GM21717 (cell line): ENCODE measurements around the gene NOTCH3.

ENCODE experiments used
- ATAC-seq: cut with Tn5 transposase; IDR thresholded peaks from one replicate; pipeline ENCODE4 v1.9.1; 2021; ENCODE audit warnings: mild to moderate bottlenecking, moderate library complexity; ENCODE audit not compliant: unreplicated experiment

Gene NOTCH3

GRCh38 chr19:15169541-15170285 is 31.1 kb downstream of the NOTCH3 start:
- no peak for ATAC-seq

- ATAC-seq = no peak
These were observed 34.1 kb downstream of the NOTCH3 start for GRCh38 chr19:15166700-15167099.

GRCh38 chr19:15161028-15161984 is 39.5 kb downstream of the NOTCH3 start:
- no peak for ATAC-seq

GRCh38 chr19:15159251-15159650 is 41.5 kb downstream of the NOTCH3 start:
- ATAC-seq = no peak

GRCh38 chr19:15156391-15156790 is 44.4 kb downstream of the NOTCH3 start:
- ATAC-seq = no peak

- no peak for ATAC-seq
These were observed 45.5 kb downstream of the NOTCH3 start for GRCh38 chr19:15155296-15155695.

- no peak for ATAC-seq
These were observed 46.7 kb downstream of the NOTCH3 start for GRCh38 chr19:15154002-15154612.

- ATAC-seq = no peak
These were observed 51.1 kb downstream of the NOTCH3 start for GRCh38 chr19:15149737-15150136.

GRCh38 chr19:15147090-15147489 is 53.7 kb downstream of the NOTCH3 start:
- no peak for ATAC-seq

- no peak for ATAC-seq
These were observed 56.6 kb downstream of the NOTCH3 start for GRCh38 chr19:15144046-15144646.

- no peak for ATAC-seq
These were observed 58.5 kb downstream of the NOTCH3 start for GRCh38 chr19:15142313-15142712.

- ATAC-seq = no peak
These were observed 59.7 kb downstream of the NOTCH3 start for GRCh38 chr19:15141143-15141542.

GRCh38 chr19:15138427-15138826 is 62.4 kb downstream of the NOTCH3 start:
- ATAC-seq = no peak

GRCh38 chr19:15137777-15138176 is 63.0 kb downstream of the NOTCH3 start:
- ATAC-seq = no peak

GRCh38 chr19:15136234-15136954 is 64.4 kb downstream of the NOTCH3 start:
- no peak for ATAC-seq

- no peak for ATAC-seq
These were observed 70.8 kb downstream of the NOTCH3 start for GRCh38 chr19:15129856-15130585.

GRCh38 chr19:15128162-15128770 is 72.5 kb downstream of the NOTCH3 start:
- ATAC-seq = no peak

- no peak for ATAC-seq
These were observed 74.5 kb downstream of the NOTCH3 start for GRCh38 chr19:15126131-15126910.
